Measurements from ENCODE around the gene DTNBP1. TPM values are rescaled to one million over a fixed set of nuclear protein-coding genes. Genes with fewer than 3 reads are reported as not detected.
"Not testable (repeated sequence)": the region's sequence is repeated elsewhere in the genome, so short reads cannot be mapped to it uniquely, and the experiment has no call there.

DTNBP1 gene
- total RNA-seq, 3 donors from 2014 or later: 19.6 to 31.8 (median 25.0) TPM

DNA sequence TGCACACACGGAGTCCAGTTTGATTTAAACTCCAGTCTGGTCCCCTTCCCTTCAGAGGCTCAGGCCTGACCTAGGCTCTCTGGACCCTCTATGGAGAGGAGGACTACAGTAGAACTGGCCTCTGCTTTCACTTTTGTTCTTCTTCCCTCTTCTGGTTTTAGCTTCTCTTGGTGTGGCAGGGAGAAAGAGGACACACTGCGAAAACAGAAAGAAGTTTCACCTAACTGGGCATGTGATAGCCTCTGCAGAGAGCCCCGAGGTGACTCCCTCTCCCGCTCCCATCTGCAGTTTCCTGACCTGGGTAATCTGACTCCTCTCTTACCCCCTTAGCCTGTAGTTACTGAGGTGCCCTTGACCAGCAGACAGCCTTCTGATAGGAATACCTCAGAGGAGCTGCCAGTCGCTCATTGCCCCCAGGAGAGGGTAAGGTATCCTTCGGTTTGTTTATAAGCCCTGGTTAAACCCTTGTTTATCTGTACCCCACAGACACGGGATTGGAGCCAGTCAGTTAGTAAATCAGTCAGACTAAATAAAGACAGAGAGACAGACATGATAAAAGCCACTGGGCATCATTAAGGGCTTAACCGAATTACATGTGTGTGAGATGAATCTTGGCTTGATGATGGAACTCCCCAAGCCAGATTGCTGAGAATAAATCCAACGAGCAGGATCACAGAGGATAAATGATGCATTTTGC lies 12.0 kb upstream of the DTNBP1 start:
- Histone ChIP-seq H3K4me3 (no peak overlapping the region), H3K9me3 (no peaks in the 10 kb centered on the region), H3K4me1 (ENCODE audit: low read depth) (peaks cover 7% of the 10 kb centered on the region), H3K36me3 (ENCODE audit: low read depth) (no peaks in the 10 kb centered on the region)
- intact Hi-C loops (cut with DNase I, micrococcal nuclease): no loop called here
- no peak for ATAC-seq
- TF ChIP-seq CTCF (IDR thresholded peaks at IDR 0.05): no peak
- no peak for DNase-seq

DNA sequence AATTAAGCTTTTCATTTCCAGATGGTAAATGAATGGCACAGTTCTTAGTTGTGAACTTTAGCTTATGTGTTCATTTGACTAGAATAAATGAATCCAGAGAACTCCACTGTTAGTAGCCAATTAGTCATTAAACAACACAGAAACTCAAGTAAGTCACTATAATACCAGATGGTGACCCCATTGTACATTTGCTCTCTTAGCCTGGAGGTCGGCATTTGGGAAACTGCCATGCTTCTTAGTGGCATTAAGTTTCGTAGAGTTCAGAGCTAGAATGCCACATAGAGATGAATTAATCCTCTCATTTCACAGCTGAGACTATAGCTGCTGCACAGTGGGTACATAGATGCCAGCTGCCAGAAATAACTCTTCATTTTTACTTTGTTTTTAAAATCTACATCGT lies 10.8 kb upstream of the DTNBP1 start:
- Histone ChIP-seq H3K36me3 (ENCODE audit: low read depth) (no peaks in the 10 kb centered on the region), H3K4me1 (ENCODE audit: low read depth) (peaks cover 7% of the 10 kb centered on the region), H3K9me3 (no peaks in the 10 kb centered on the region), H3K4me3 (no peak overlapping the region)
- intact Hi-C loops (cut with DNase I, micrococcal nuclease): no loop called here
- DNase-seq (no peak), ATAC-seq (no peak)
- TF ChIP-seq CTCF (IDR thresholded peaks at IDR 0.05): no peak

GRCh38 chr6:15672818-15673217 lies 10.0 kb upstream of the DTNBP1 start:
- no peak for TF ChIP-seq CTCF (IDR thresholded peaks at IDR 0.05)

DNA sequence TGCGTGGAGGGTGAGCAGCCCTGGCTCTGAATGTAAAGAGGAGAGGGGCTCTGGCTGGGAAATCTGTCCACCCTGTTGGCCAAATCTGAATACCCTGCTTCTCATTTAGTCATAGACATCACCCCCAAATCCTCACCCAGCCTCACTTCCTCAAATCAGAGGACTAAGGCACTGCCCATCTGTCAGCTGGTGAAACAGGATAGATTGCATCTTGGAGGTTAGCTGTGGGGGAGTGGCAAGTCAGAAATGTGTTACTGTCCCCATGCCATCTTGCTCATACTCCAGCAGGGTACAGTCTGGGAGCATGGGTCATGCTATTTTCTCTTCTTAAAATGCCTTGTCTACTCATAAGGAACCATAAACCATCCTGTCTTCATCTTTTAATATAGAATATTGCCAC lies 9.5 kb upstream of the DTNBP1 start:
- DNase-seq: no peak
- no peak for ATAC-seq
- intact Hi-C loops (cut with DNase I, micrococcal nuclease): no loop called here
- Histone ChIP-seq H3K9me3 (no peaks in the 10 kb centered on the region), H3K4me1 (ENCODE audit: low read depth) (peaks cover 7% of the 10 kb centered on the region), H3K36me3 (ENCODE audit: low read depth) (no peaks in the 10 kb centered on the region), H3K4me3 (no peak overlapping the region)
- TF ChIP-seq CTCF (IDR thresholded peaks at IDR 0.05): no peak

More at GRCh38 chr6:15672818-15673217, 10.0 kb upstream of the DTNBP1 start:
- ATAC-seq: no peak
- Histone ChIP-seq H3K4me3 (no peak overlapping the region), H3K36me3 (ENCODE audit: low read depth) (no peaks in the 10 kb centered on the region), H3K4me1 (ENCODE audit: low read depth) (peaks cover 7% of the 10 kb centered on the region), H3K9me3 (no peaks in the 10 kb centered on the region)
- intact Hi-C loops (cut with DNase I, micrococcal nuclease): no loop called here
- DNase-seq: no peak

GRCh38 chr6:15668918-15669317 lies 6.1 kb upstream of the DTNBP1 start:
- TF ChIP-seq CTCF (IDR thresholded peaks at IDR 0.05): no peak
- Histone ChIP-seq H3K36me3 (ENCODE audit: low read depth) (no peaks in the 10 kb centered on the region), H3K4me3 (no peak overlapping the region), H3K9me3 (no peaks in the 10 kb centered on the region), H3K4me1 (ENCODE audit: low read depth) (no peaks in the 10 kb centered on the region)
- intact Hi-C loops (cut with DNase I, micrococcal nuclease): no loop called here
- ATAC-seq: no peak
- no peak for DNase-seq

- H3K4me3 ChIP-seq; intact Hi-C loops (cut with DNase I, micrococcal nuclease); H3K9me3 ChIP-seq; H3K36me3 ChIP-seq (ENCODE audit: low read depth); ATAC-seq; DNase-seq; H3K4me1 ChIP-seq (ENCODE audit: low read depth): not testable (repeated sequence)
These were observed 4.1 kb upstream of the DTNBP1 start for GRCh38 chr6:15666896-15667295.
